Endothelial cell of umbilical vein (primary cell): ENCODE results near the gene FOXJ2. TPM values are rescaled to one million over a fixed set of nuclear protein-coding genes. Genes with fewer than 3 reads are reported as not detected.

Source experiments
- BruUV-seq: library from RNA; stranded (reverse); fragments of 400-500 nt; replicated peaks from 2 replicates; lab custom pipeline; 2021; lab: Mats Ljungman, UMichigan
- CTCF ChIA-PET: fragments of 300-600, 350-600 bp; sonication (Branson Sonifier 250); formaldehyde crosslinking; loops from one replicate; lab custom pipeline; 2021; ENCODE audit warnings: antibody characterized with exemption, inconsistent platforms; lab: Charles Lee
- POLR2A ChIA-PET: fragments of 300-600, 350-600 bp; sonication (Branson Sonifier 250); formaldehyde crosslinking; loops from one replicate; lab custom pipeline; 2021; ENCODE audit warnings: antibody characterized with exemption, inconsistent platforms; lab: Charles Lee
- DNase-seq: peaks from one replicate; pipeline ENCODE4 v3.0.0-alpha.2; 2011; ENCODE audit warnings: low read depth, low spot score
- FAIRE-seq: peaks from 2 replicates; lab custom pipeline; 2011; peaks lifted over from hg19 to GRCh38; lab: Jason Lieb, UNC
- H2AFZ ChIP-seq: 2 replicates; pipeline ENCODE4 v1.6.0; 2012; ENCODE audit warnings: low read depth, low read length, control low read depth, inconsistent platforms
- H3K27ac ChIP-seq: 2 replicates; pipeline ENCODE4 v1.5.1; 2011; ENCODE audit warnings: low read depth, mild to moderate bottlenecking, control low read depth, low read length, moderate library complexity; ENCODE audit not compliant: insufficient read depth
- H3K27me3 ChIP-seq, 2 experiments: 2 replicates each; pipeline versions ENCODE4 v1.6.0 to v1.6.1; 2011; ENCODE audit warnings: low read length in 2 of 2, mixed read lengths in 1 of 2; ENCODE audit not compliant: control insufficient read depth in 2 of 2, insufficient read depth in 2 of 2
- H3K36me3 ChIP-seq, 2 experiments: 2 replicates in 1 of 2; 3 replicates in 1 of 2; pipeline ENCODE4 v1.5.1; 2011; ENCODE audit warnings: low read length in 2 of 2, mild to moderate bottlenecking in 1 of 2, moderate library complexity in 1 of 2; ENCODE audit not compliant: control insufficient read depth in 2 of 2, insufficient read depth in 2 of 2; ENCODE audit errors: extremely low read depth in 1 of 2
- H3K4me1 ChIP-seq: 3 replicates; pipeline ENCODE4 v1.5.1; 2011; ENCODE audit warnings: mild to moderate bottlenecking, low read length; ENCODE audit not compliant: control insufficient read depth, insufficient read depth; ENCODE audit errors: extremely low read depth
- H3K4me2 ChIP-seq: 2 replicates; pipeline ENCODE4 v1.6.1; 2011; ENCODE audit warnings: low read length, control low read depth, mixed read lengths; ENCODE audit not compliant: insufficient read depth
- H3K4me3 ChIP-seq, 3 experiments: fragments of 200-600 bp in 1 of 3; sonication (generic), shearing (Covaris generic) in 1 of 3; replicated peaks in 1 of 3; 2 replicates each; pipeline ENCODE4 v1.5.1; 2011 to 2016; ENCODE audit warnings: control low read depth in 3 of 3, low read length in 3 of 3, mild to moderate bottlenecking in 2 of 3, inconsistent platforms in 1 of 3, low read depth in 1 of 3, moderate library complexity in 1 of 3; ENCODE audit not compliant: insufficient read depth in 1 of 3
- H3K79me2 ChIP-seq: 2 replicates; pipeline ENCODE4 v1.6.0; 2012; ENCODE audit warnings: low read length, inconsistent platforms; ENCODE audit not compliant: control insufficient read depth, insufficient read depth
- H3K9ac ChIP-seq: replicated peaks from 2 replicates; pipeline ENCODE3; 2011; ENCODE audit warnings: low read length, control low read depth; ENCODE audit not compliant: insufficient read depth; ENCODE audit errors: extremely low read depth
- H3K9me1 ChIP-seq: replicated peaks from 3 replicates; pipeline ENCODE4 v1.6.0; 2011; ENCODE audit warnings: mild to moderate bottlenecking, low read length; ENCODE audit not compliant: control insufficient read depth, insufficient read depth; ENCODE audit errors: extremely low read depth
- H3K9me3 ChIP-seq: replicated peaks from 2 replicates; pipeline ENCODE4 v1.5.1; 2012; ENCODE audit warnings: low read length, inconsistent platforms; ENCODE audit not compliant: control insufficient read depth, insufficient read depth
- H4K20me1 ChIP-seq: replicated peaks from 2 replicates; pipeline ENCODE3; 2011; ENCODE audit warnings: mild to moderate bottlenecking, low read length; ENCODE audit not compliant: control insufficient read depth, insufficient read depth; ENCODE audit errors: extremely low read depth
- EZH2 ChIP-seq: IDR thresholded peaks from 2 replicates; pipeline ENCODE4 v1.6.1; 2012; ENCODE audit warnings: borderline replicate concordance, low read depth, mild to moderate bottlenecking, moderate library complexity, low read length, inconsistent platforms; ENCODE audit not compliant: severe bottlenecking
- FOS ChIP-seq: IDR thresholded peaks from 2 replicates; pipeline ENCODE4 v1.6.1; 2011; ENCODE audit warnings: mild to moderate bottlenecking, low read length, moderate library complexity, borderline replicate concordance; ENCODE audit not compliant: insufficient read depth
- GATA2 ChIP-seq: IDR thresholded peaks from 2 replicates; pipeline ENCODE4 v1.7.0; 2011; ENCODE audit warnings: low read depth, mild to moderate bottlenecking, moderate library complexity, mixed read lengths, low read length; ENCODE audit not compliant: insufficient read length, insufficient read depth
- JUN ChIP-seq: IDR thresholded peaks from 2 replicates; pipeline ENCODE4 v1.6.1; 2011; ENCODE audit warnings: borderline replicate concordance, low read depth; ENCODE audit not compliant: insufficient read length, insufficient read depth
- MYC ChIP-seq: IDR thresholded peaks from one replicate; pipeline ENCODE4 v1.6.1; 2011; ENCODE audit warnings: mild to moderate bottlenecking, low read depth, low read length
- POLR2A ChIP-seq: IDR thresholded peaks from 2 replicates; pipeline ENCODE4 v1.6.1; 2012; ENCODE audit warnings: low read depth, mild to moderate bottlenecking, control low read depth, low read length
- POLR2AphosphoS5 ChIP-seq: IDR thresholded peaks from 2 replicates; pipeline ENCODE4 v1.6.1; 2012; ENCODE audit warnings: low read depth, mild to moderate bottlenecking, control low read depth, low read length, moderate library complexity; ENCODE audit not compliant: insufficient read depth
- dilution Hi-C: fragments of 300-500 bp; cut with MboI; formaldehyde crosslinking; loops from one replicate; pipeline ENCODE4 v1.15.0; 2019; ENCODE audit warnings: low sequenced_read_pairs; ENCODE audit not compliant: extremely low pct_ligation_motif_present
- intact Hi-C: fragments of 100-400 bp; cut with micrococcal nuclease; formaldehyde crosslinking; loops from one replicate; pipeline ENCODE4 v1.10.0; 2022
- polyA plus RNA-seq, 4 experiments: library from polyadenylated mRNA; depleted of rRNA in 3 of 4; stranded (reverse) in 3 of 4; unstranded in 1 of 4; fragments of >200 nt; gene quantifications; 2 replicates each; pipeline versions ENCODE4 v1.2.1 to v1.2.3, GENCODE V29; 2011 to 2012; ENCODE audit warnings: missing spikeins in 1 of 4
- total RNA-seq: library from RNA; stranded (reverse); gene quantifications from 2 replicates; pipeline ENCODE4 v1.2.3, GENCODE V29; 2021
- TF ChIP-seq, protein P1 (sequence below), 2 donors: IDR thresholded peaks; 1 replicate in 1 of 2; 2 replicates in 1 of 2; pipeline ENCODE4 v1.5.1; 2011; ENCODE audit warnings: low read length in 2 of 2, mild to moderate bottlenecking in 2 of 2, moderate library complexity in 2 of 2, control low read depth in 1 of 2, inconsistent platforms in 1 of 2, low read depth in 1 of 2; ENCODE audit not compliant: insufficient read depth in 1 of 2; ENCODE audit errors: extremely low read depth in 1 of 2

The FOXJ2 gene
- total and polyA plus RNA-seq, 2 donors (not counting 3 experiments of a cell fraction or from before 2014, with no cell fraction given): 6.2 to 13.9 TPM

DNA sequence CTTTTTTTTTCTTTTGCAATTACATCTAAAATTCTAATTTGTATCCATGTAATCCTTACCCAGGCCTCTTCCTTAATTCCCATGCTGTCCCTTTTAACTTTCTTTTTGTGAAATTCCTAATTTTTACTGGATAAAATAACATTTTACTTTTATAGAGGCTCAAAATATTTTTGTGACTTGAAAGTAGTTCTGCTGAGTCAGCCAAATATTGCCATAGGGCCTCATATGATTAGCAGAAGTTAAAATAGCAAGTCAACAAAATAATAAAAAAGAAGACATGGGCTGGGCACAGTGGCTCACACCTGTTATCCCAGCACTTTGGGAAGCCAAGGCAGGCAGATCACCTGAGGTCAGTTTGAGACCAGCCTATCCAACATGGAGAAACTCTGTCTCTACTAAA is 31.6 kb downstream of the FOXJ2 start:
- Histone ChIP-seq H3K4me2 (no peak overlapping the region), H3K9me1 (no peaks in the 10 kb centered on the region), H3K4me1 (peaks cover 15% of the 10 kb centered on the region), H2AFZ (no peak overlapping the region), H3K36me3 (no peaks in the 10 kb centered on the region), H3K9me3 (no peaks in the 10 kb centered on the region), H3K79me2 (no peaks in the 10 kb centered on the region), H3K9ac (no peak overlapping the region), H3K4me3 (no peak overlapping the region), H4K20me1 (no peaks in the 10 kb centered on the region), H3K27me3 (no peaks in the 10 kb centered on the region), H3K27ac (no peak overlapping the region)
- dilution Hi-C loops (no loop called here), intact Hi-C loops (no loop called here)
- BruUV-seq: no TSS peak
- ChIA-PET CTCF (interaction anchor here (1.6 kb wide), 1 partner anchor 19 kb away, joined by 7 read pairs; no protein-coding TSS in a partner anchor), POLR2A (no interaction called here)
- FAIRE-seq (no peak), DNase-seq (no peak)
- TF ChIP-seq GATA2 (no peak), JUN (no peak), POLR2AphosphoS5 (no peak), POLR2A (no peak), FOS (no peak), MYC (no peak), EZH2 (no peak)
- TF ChIP-seq, protein P1, sequence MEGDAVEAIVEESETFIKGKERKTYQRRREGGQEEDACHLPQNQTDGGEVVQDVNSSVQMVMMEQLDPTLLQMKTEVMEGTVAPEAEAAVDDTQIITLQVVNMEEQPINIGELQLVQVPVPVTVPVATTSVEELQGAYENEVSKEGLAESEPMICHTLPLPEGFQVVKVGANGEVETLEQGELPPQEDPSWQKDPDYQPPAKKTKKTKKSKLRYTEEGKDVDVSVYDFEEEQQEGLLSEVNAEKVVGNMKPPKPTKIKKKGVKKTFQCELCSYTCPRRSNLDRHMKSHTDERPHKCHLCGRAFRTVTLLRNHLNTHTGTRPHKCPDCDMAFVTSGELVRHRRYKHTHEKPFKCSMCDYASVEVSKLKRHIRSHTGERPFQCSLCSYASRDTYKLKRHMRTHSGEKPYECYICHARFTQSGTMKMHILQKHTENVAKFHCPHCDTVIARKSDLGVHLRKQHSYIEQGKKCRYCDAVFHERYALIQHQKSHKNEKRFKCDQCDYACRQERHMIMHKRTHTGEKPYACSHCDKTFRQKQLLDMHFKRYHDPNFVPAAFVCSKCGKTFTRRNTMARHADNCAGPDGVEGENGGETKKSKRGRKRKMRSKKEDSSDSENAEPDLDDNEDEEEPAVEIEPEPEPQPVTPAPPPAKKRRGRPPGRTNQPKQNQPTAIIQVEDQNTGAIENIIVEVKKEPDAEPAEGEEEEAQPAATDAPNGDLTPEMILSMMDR (IDR thresholded peaks at IDR 0.05; ENCODE audit: extremely low read depth in 1 of 2, insufficient read depth in 1 of 2, low read depth in 1 of 2, low read length in 2 of 2): no peak
